Left kidney (tissue), 2 donors: ENCODE measurements around the gene MEGF6. TPM values are rescaled to one million over a fixed set of nuclear protein-coding genes. Genes with fewer than 3 reads are reported as not detected.

ENCODE experiments used
- DNase-seq: peaks from one replicate; pipeline ENCODE4 v3.0.0-alpha.2; 2013
- polyA plus RNA-seq: library from polyadenylated mRNA; unstranded; fragments of 120-200 nt; gene quantifications from one replicate; pipeline ENCODE4 v1.2.1, GENCODE V29; 2013; ENCODE audit not compliant: insufficient read length

The MEGF6 gene
- polyA plus RNA-seq, 1 donor, result 8.6 TPM

DNA sequence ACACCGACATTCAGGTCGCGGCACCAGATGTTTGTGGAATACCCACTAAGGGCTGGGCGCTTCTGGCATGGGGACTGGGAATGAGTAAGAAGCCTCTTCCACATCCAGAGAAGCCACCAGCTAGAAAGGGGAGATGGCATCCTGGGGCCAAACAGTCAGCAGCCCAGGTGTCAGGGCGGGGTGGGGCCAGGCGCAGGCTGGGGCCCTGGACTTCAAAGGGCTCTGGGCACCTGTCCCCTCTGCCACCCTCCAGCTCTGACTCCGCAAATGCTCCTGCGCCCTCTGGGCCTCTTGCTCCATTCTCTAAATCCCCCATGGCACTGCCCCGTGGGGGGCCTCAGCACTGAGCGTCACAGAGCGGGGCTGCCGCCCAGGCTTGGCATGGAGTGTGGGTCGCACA lies 70.4 kb downstream of the MEGF6 start:
- DNase-seq, result no peak

DNA sequence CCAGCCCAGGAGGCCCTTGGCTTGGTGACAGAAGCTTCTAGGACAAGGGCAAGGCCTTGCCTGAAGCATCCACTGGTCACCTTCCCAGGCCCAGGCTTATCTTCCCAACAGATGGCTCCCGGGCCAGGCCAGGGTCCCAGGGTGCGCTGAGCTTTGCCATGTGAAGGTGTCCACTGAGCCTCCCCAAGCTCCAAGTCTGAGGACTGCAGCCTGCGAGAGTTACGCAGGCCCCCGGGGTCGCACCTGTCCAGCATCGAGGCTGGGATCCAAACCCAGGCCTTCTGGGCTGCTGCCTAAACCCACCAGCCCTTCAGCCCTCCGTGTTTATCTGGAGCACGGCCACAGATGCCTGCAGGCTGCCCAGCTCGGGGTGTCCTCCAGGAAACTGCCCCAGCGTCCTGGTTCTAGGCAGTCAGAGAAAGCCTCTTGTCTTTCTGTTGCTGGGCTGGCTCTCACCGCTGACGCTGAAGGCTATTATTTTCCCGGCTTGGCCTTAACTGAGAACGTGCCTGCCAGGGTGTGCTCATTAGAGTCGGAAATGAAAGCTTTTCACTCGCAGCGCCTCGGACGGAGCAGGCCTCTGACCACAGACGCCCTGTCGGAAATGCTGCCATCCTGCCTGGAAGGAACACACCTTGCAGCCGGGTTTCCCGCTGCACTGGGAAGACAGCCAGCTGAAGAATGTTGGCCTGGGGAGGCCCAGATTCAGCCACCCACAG lies 71.4 kb downstream of the MEGF6 start:
- DNase-seq, result no peak

DNA sequence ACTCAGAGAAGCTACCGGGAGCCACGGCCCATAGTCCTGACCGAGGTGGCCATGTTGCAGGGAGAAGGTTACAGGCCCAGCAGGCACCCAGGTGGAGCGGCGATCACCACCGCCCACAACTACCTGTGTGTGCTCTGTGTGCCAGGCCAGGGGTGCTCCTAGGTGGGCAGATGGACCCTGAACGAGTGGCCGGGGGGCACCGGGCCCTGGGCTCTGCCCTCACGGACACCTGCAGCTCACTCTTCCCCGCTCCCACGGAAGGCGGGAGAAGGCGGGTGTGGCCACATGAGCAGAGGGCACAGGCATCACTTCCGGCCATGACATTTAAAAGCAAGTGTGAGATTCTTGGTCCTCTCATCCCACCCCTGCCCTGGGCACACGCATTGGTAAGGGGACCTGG lies 73.9 kb downstream of the MEGF6 start:
- no peak for DNase-seq

DNA sequence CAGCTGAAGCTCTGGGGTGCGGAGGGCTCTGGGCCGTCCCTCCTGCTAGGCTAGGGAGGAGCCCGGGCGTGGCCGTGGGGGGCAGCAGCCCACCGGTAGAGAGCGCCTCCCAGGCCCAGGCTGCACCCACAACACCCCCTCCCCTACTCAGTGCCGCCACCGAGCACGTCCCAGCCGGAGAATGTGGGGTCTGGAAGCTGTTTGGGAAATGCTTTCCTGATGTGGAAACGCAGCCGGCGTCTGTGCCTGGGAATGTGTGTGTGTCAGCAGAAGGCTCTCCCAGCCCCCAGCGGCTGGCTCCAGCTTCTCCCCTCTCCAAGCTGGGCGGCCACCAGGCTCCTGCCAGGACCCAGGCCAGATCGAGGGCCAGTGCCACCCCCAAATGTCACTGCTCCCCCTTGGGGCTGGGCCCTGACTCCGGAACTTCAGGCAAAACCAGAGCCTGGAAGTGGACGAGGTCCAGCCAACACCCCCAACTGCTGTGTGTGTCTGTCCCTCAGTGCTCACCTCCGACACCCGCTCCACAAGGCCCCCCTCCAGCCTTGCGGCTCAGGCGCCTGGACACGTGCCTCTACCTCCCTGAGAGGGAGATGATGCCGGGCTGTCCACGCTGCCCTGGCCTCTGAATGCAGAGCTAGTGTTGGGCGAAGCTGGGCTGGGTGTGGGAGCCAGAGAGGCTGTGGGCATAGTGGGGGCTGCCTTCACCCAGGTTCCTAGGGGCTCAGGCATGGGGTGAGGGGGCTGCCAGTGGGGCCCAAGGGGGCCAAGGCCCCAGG lies 74.7 kb downstream of the MEGF6 start:
- DNase-seq, result no peak

DNA sequence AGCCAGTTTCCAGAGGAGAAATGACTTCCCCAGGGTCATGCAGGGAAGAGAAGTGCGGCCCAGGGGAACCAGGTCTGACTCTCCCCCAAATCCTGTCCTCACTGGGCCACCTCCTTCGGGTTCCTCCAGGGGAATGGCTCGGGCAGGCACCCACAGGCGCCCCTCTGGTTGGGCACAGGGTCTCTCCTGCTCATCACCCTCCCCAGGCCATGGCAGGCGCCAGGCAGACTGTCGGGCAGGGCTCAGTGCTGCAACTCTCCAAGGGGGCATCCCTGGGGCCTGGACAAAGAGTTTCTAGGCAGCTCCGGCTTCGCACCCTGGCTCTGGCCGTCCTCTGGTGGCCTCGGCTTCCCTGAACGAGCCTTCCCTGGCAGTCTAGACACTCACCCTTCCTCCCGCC lies 75.6 kb downstream of the MEGF6 start:
- no peak for DNase-seq

DNA sequence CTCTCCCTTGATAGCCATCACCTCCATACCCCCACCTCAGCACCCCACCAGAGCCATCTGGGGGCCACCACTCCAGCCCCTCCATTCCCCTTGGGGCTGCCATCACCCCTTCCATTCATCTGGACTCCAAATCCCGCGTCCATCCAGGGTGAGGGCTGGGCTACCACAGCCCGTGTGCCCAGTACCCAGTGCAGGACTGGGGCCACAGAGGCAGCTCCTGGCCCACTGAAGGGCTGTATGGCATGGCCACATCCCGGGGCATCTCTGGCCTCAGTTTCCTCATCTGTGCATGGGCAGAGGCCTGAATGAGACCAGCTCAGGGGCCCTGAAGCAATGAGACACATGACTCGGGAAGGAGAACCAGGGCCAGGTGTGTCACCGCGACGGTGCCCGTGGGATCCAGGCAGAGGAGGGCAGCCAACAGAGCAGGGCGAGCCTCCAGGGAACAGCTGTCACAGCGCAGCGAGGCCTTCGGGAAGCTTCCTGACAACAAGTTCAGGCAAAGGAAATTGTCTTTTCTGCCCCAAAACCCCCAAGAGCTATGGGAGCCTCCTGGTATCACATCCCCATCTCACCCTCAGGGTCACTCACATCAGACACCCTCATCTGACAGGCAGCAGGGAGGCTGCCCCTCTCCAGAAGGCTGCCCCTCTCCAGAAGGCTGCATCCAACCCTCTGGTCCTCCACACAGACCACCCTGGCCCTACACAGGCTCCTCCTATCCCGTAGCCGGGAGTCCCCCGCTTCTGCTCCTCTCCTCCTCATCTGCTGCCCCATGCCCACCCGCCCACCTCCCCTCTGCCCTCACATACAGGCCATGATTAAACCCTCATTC lies 76.3 kb downstream of the MEGF6 start:
- DNase-seq, result no peak

DNA sequence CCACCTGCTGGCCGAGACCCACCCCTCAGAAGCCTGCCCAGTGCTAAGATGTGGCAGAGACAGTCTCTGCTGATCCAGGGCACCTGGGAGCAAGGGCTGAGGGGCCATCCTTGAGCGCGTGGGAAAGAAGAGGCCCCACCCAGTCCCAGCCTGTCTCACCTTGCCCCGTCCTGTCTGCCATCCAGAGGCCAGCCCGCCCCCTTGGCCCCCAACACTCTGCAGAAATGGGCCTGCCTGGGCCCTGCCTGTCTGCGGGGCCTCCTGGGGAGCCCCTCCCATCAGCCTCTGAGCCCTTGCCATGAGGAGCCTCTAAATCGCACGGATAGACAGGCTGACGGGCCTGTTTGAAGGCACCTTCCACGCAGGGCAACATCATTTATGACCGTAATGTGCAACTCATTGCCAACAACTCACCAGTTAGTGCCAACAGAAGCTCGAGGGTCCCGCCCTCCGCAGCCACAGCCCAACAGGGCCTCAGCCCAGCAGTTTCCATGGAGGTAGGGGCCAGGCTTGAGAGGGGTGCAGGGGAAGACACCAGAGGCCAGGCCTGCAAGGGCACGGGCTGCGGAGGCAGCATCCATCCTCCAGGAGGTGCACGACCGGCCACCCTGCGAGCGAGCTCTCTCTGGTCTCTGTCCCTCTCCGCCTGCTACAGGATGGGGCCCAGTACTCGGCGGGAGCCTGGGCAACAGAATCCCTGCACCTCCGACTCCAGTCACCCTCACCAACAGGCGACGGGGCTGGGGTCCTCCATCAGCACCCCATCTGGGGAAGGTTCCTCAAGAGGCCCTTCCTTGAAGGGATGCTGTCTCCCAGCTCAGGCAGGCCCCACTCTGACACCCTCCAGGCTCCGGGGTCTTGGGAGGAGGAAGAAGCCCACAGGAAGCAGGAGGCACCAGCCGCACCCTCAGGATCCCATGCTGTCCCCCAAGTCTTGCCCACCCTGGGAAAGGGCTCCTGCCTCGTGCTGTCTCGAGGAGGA lies 78.0 kb downstream of the MEGF6 start:
- DNase-seq, result no peak

DNA sequence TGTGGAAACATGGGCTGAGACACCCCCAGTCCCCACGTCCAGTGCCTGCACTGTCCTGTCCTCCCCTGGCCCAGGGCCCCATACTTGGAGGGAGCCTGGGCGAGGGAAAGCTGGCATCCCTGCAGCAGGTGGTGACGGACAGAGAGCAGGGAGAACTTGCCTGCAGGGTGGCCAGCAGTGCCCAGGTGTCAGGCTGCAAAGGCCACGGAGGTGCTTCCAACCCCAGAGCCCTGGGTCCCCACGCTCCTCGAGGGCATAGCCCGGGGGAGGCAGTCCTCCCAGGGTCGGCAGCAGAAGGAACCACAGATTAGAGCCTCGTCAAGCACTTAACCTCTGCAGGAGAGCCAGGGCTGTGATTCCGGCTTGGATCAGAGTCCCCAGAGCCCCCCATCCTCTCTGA lies 79.4 kb downstream of the MEGF6 start:
- DNase-seq, result no peak

DNA sequence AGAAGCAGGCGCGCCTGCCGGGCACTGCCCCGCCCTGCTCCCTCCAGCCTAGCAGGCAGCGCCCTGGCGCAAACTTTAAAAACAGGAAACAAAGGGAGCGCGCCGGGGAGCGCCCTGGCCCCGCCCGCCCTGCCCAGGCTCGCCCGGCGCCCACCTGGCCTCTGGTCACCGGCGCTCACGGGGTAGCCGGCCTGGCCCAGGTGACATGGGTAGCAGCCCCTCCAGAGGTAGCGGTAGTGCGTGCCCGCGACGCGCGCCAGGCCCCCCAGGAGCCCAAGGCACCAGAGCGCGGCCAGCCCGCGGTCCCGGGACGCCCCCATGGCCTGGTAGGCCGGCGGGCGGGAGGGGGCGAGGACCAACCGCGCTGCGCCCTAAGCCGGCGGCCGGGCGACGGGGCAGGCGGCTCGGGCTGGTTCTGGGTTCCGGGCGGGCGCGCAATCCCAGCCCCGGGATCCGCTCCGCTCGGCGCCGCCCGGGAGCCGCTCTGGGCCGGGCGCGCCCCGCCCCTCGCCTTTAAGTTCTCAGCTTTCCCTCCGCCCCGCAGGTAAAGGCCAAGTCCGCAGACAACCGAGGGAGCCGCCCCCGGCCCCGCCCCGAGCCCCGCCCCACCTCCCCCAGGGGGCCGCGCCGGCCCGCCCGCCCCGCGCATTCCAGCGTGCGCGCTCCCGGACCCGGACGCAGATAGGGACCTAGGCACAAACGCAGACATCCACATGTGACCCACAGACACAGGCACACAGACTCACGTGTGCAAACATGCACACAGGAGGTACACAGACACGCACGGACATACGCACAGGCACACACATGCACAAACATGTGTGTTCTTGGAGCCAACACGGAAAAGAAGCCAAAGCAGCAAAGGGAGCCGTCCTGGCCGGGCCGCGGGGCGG lies 80.1 kb downstream of the MEGF6 start:
- peak; percentile 80 for DNase-seq

DNA sequence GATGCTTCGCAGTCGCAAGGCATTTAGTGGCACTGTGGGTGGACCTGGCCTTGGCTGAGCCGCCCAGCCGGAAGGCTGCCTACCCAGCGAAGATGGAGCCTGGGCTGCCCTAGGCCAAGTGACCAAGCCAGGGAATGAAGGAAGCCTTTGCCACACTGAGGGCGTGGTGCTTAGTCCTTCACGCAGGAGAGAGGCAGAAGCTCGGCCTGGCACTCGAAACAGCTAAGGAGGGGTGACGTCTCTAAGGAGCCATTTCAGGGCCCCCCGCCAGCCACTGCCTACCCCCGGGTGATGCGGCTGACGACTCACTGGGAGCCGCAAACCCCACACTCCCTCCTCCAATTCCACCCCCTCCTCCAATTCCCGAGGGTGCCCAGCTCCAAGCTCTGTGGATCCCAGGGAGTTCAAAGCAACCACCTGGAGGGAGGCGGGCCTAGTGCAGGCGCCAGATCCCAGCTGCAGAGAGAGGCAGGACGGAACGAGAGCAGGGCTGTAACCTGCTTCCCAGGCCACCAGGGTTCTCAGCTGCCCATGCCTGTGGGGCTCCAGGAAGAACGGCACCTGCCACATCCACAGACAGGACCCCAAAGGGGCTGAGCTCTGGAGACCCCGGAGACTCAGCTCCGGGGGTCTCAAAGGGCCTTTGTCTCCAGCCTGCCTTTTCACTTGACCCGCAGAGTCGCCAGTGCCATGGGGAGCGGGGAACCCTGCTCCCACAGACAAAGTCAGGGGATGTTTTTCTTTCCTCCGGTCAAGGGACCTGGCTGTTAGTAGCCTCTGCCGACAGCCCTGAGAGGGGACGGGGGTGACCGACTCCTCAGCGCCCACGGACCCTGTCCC lies 81.0 kb downstream of the MEGF6 start:
- no peak for DNase-seq

DNA sequence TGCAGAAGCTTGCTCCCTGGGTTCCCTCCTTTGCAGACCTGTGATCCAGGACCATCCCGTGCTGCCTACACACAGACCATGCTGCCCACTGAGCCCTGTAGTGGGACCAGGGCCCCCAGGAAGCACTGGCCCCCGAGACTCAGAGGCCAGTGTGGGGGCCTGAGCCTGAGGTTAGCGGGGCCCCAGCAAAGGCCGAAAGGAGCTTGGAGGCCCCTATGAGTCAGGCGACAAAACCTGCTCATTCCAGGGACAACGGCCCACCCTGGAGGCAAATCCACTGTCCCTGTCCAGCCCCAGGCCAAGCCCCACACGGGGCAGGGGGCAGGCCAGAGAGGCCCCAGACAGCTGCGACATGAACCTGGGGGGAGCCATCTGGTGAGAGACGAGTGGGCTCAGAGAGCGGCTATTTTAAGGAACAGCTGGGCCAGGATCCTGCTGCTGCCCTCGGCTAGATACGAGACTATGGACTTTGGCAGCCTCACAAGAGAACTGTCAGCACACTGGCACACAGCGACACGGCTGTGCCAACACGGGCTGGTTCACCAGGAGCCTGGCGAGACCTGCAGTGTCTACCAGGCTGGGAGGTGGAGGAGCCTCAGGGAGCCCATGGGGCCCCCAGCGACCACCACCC lies 82.1 kb downstream of the MEGF6 start:
- no peak for DNase-seq

DNA sequence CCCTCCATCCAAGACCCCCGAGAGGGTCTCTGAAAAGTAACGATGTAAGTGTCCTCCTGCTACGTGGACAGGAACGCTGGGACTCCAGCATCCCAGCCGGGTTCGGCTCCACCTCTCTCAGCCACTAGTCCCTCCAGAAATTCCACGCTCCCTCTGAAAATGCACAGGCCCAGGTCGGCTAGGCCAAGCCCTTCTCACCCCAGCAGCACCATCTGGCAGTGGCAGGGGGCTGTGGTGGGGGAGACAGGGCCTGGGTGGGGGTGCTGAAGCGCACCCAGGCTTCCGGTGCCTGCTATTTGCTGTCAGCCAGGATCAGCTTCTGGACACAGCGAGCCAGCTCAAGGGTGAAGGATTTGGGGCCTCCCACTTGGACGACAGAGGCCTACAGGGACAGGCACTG lies 83.5 kb downstream of the MEGF6 start:
- no peak for DNase-seq

DNA sequence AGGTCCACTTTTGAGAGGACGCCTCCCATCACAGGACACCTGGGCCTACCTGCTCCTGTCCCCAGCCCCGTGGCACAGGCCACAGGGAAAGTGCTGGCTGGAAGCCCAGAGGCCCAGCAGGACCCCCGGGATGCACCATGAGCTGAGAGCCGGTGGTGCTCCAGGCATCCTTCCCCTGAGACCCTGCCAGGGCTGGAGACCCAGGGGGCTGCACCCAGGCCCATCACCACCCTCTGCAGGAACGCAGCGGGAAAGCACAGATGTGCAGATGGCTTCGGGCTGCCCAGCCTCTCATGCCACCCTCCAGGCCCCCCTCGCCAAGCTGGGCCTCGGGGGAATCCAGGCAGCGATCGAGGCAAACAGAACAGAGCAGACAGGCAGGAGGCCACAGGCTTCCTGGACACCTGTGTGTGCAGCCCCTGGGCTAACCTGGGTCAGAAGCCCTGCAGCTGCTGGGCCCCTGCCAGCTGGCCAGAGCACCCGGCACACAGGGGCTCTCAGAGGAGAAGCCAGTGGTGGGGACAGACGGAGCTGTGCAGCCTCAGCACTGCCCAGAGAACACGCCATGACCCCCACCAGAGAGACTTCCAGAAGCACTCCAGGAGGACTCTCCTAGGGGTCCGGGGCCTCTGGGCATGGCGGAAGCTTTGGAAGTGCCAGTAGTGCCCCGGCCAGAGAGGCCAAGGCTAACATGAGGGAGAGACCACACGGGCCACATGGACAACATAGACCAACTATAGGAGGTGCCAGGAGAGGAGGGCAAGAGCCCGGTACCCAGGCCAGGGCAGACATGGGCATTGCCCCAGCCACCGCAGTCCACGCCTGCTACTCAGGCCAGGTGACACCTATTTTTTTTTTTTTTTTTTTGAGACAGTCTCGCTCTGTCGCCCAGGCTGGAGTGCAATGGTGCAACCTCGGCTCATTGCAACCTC lies 85.5 kb downstream of the MEGF6 start:
- DNase-seq, result no peak

DNA sequence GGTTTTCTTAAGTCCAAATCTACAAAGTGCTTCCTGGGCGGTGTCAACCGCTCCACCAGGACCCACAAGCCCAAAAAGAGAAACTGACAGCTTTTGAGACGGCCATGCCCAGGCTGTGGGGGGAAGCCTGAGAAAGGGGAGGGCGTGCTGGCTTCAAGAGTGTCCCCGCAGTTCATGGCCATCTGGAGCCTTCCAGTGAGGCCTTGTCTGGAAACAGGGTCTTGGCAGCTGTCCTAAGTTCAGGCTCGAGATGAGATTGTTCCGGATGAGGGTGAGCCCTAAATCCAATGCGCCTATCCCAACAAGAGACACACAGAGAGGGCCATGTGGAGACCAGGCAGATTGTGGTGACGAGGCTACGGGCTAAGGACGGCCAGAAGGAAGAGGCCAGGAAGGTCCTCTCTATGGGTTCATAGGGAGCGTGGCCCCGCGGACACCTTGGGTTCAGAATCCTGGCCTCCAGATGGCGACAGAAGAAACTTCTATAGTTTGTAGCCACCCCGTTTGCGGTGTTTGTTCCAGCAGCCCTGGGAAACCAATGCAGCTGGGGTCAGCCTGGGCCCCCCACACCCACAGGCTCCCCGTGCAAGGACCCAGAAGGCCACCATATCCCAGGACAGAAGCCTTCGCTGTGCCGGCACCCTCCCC lies 86.6 kb downstream of the MEGF6 start:
- DNase-seq, result no peak

DNA sequence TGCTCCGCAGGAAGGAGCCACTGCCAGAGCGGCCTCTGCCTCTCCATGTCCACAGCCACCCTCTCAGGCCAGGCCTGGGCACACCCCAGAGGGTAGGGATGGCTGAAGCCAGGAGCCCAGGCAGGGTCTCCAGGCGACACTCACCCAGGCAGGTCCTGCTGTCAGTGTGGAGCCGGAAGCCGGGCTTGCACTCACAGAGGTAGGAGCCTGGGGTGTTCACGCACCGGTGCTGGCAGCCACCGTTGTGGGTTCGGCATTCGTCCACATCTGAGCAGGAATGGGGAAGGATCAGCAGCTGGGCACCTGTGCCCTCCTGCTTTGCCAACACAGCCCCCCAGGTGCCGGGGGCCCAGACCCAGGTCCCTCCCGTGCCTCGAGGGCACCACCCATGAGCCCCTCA lies 87.3 kb downstream of the MEGF6 start:
- no peak for DNase-seq

DNA sequence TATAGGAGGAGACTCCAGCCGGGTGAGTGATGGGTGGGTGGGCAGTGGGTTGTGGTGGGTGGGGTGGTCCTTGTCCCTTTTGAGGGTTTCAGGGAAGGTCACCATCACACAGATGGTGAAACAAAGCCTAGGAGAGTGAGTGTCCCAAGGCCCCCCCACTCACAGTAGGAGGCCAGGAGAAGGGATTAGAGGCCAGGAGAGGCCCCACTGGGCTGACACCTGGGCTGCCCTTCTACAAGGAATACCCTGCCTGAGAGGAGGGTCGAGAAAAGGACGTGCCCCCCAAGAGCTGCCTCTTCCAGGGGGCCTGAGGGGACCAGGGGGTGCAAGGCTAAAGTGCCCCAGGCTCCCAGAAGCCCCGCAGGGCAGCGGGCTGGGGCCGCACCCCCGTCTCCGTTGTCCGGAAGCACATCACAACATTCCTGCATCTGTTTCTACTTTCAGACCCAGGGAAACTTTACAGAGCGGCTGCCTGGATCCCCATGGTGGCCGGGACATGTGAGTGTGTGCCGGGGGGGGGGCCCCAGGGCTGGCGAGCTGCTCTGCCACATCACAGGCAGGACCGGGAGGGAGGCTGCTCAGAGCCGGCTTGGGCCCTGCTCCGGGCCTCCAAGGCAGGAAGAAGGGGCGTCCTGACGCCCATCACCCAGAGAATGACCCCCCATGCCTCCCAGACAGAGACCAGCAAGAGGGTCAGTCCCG lies 88.6 kb downstream of the MEGF6 start:
- no peak for DNase-seq

DNA sequence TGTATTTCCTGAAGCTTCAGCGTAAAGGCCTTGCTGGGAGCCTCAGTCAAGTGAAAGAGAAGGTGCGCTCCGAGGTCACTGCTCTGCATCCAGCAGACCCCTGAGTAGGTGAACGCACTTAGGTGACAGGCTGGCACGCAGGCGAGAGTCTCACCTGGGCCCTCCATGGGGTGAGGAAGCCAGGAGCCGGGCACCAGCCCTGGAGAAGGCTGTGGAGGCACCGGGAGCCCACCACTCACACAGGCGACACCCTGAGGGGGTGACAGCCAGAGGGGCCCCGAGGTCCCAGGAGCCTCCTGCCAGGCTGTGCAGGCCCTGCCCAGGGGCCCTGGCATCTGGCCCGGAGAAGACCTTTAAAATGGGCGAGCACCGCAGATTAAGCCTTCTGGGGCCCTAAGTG lies 89.2 kb downstream of the MEGF6 start:
- DNase-seq, result no peak
